ENCODE measurements around the gene STK38.

GRCh38 chr6:36504982-36505381 lies 42.3 kb downstream of the STK38 start:
- no peak for TF ChIP-seq POLR2AphosphoS5 (IDR thresholded peaks at IDR 0.05; ENCODE audit: low read depth, low read length)
- TF ChIP-seq CTCF (IDR thresholded peaks at IDR 0.05): no peak
- TF ChIP-seq, protein P1, sequence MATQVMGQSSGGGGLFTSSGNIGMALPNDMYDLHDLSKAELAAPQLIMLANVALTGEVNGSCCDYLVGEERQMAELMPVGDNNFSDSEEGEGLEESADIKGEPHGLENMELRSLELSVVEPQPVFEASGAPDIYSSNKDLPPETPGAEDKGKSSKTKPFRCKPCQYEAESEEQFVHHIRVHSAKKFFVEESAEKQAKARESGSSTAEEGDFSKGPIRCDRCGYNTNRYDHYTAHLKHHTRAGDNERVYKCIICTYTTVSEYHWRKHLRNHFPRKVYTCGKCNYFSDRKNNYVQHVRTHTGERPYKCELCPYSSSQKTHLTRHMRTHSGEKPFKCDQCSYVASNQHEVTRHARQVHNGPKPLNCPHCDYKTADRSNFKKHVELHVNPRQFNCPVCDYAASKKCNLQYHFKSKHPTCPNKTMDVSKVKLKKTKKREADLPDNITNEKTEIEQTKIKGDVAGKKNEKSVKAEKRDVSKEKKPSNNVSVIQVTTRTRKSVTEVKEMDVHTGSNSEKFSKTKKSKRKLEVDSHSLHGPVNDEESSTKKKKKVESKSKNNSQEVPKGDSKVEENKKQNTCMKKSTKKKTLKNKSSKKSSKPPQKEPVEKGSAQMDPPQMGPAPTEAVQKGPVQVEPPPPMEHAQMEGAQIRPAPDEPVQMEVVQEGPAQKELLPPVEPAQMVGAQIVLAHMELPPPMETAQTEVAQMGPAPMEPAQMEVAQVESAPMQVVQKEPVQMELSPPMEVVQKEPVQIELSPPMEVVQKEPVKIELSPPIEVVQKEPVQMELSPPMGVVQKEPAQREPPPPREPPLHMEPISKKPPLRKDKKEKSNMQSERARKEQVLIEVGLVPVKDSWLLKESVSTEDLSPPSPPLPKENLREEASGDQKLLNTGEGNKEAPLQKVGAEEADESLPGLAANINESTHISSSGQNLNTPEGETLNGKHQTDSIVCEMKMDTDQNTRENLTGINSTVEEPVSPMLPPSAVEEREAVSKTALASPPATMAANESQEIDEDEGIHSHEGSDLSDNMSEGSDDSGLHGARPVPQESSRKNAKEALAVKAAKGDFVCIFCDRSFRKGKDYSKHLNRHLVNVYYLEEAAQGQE (IDR thresholded peaks at IDR 0.05; ENCODE audit: insufficient read depth in 1 of 2, low read depth in 2 of 2, low read length in 1 of 2): no peak
- TF ChIP-seq SIN3A (IDR thresholded peaks at IDR 0.05; ENCODE audit: borderline replicate concordance, insufficient read depth, low read depth, low read length): no peak
- TF ChIP-seq TCF7L2 (IDR thresholded peaks at IDR 0.05; ENCODE audit: low read depth, low read length): no peak
